Type B pancreatic cell (in vitro differentiated cells): ENCODE data around the gene NPY. TPM values are rescaled to one million over a fixed set of nuclear protein-coding genes. Genes with fewer than 3 reads are reported as not detected.

Source experiments
- DNase-seq: peaks from one replicate; pipeline ENCODE4 v3.0.0; 2021; ENCODE audit warnings: mixed read lengths; ENCODE audit not compliant: unreplicated experiment; ENCODE audit errors: extremely low spot score
- H3K27ac Mint-ChIP-seq: 2 replicates; pipeline ENCODE4 v1.8.0; 2021; ENCODE audit warnings: mild to moderate bottlenecking, mixed read lengths
- H3K27me3 Mint-ChIP-seq: 2 replicates; pipeline ENCODE4 v1.8.0; 2021; ENCODE audit warnings: mixed read lengths
- H3K36me3 Mint-ChIP-seq: 2 replicates; pipeline ENCODE4 v1.8.0; 2021; ENCODE audit warnings: mixed read lengths
- H3K4me1 Mint-ChIP-seq: one replicate; pipeline ENCODE4 v1.8.0; 2021; ENCODE audit warnings: mixed read lengths; ENCODE audit not compliant: unreplicated experiment
- H3K4me3 Mint-ChIP-seq: 2 replicates; pipeline ENCODE4 v1.8.0; 2021; ENCODE audit warnings: mild to moderate bottlenecking, mixed read lengths
- H3K9me3 Mint-ChIP-seq: 2 replicates; pipeline ENCODE4 v1.8.0; 2021; ENCODE audit warnings: mixed read lengths
- total RNA-seq: library from RNA; stranded (reverse); gene quantifications from 2 replicates; pipeline ENCODE4 v1.2.1, GENCODE V29; 2021; ENCODE audit warnings: low replicate concordance
- TF ChIP-seq, protein P1 (sequence below): fragments of 200-600 bp; sonication (generic); conservative IDR thresholded peaks from 2 replicates; pipeline ENCODE4 v1.5.0; 2021; ENCODE audit warnings: antibody characterized with exemption, mild to moderate bottlenecking

The NPY gene
- total RNA-seq, 1 donor from 2014 or later, result 1.5 TPM

DNA sequence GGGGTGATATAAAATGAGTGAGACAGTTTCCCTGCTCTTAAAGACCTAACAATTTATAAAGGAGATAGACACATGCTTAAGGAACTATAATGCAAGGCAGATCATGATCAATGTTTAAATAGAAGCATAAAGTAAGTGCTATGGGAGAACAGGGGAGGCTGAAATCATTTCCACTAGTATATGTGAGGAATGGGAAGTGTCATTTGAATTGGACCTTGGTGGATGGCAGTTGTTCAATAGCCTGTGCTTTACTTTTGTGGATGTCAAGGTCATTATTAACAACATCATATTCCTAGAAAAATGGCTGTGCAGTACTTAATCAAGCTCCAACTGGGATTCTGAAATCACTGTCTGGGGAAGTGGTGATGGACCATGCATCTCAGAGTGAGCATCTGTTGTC lies 14.7 kb downstream of the NPY start:
- H3K27ac Mint-ChIP-seq, result no peak overlapping the region
- no peak overlapping the region for H3K4me3 Mint-ChIP-seq
- H3K4me1 Mint-ChIP-seq, result no peaks in the 10 kb centered on the region
- H3K9me3 Mint-ChIP-seq, result no peaks in the 10 kb centered on the region
- no peaks in the 10 kb centered on the region for H3K36me3 Mint-ChIP-seq
- DNase-seq, result no peak
- peaks cover 15% of the 10 kb centered on the region for H3K27me3 Mint-ChIP-seq
- TF ChIP-seq, protein P1, sequence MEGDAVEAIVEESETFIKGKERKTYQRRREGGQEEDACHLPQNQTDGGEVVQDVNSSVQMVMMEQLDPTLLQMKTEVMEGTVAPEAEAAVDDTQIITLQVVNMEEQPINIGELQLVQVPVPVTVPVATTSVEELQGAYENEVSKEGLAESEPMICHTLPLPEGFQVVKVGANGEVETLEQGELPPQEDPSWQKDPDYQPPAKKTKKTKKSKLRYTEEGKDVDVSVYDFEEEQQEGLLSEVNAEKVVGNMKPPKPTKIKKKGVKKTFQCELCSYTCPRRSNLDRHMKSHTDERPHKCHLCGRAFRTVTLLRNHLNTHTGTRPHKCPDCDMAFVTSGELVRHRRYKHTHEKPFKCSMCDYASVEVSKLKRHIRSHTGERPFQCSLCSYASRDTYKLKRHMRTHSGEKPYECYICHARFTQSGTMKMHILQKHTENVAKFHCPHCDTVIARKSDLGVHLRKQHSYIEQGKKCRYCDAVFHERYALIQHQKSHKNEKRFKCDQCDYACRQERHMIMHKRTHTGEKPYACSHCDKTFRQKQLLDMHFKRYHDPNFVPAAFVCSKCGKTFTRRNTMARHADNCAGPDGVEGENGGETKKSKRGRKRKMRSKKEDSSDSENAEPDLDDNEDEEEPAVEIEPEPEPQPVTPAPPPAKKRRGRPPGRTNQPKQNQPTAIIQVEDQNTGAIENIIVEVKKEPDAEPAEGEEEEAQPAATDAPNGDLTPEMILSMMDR, result no peak

- H3K4me1 Mint-ChIP-seq, result peaks cover 4% of the 10 kb centered on the region
- H3K9me3 Mint-ChIP-seq, result no peaks in the 10 kb centered on the region
- no peak for DNase-seq
- TF ChIP-seq, protein P1, result no peak
- H3K27ac Mint-ChIP-seq, result no peak overlapping the region
- no peaks in the 10 kb centered on the region for H3K36me3 Mint-ChIP-seq
- peaks cover 17% of the 10 kb centered on the region for H3K27me3 Mint-ChIP-seq
- H3K4me3 Mint-ChIP-seq, result no peak overlapping the region
These were observed 15.2 kb downstream of the NPY start for GRCh38 chr7:24299192-24299591.

- no peak overlapping the region for H3K27ac Mint-ChIP-seq
- peaks cover 6% of the 10 kb centered on the region for H3K4me1 Mint-ChIP-seq
- H3K27me3 Mint-ChIP-seq, result peaks cover 26% of the 10 kb centered on the region
- DNase-seq, result no peak
- TF ChIP-seq, protein P1, result no peak
- H3K9me3 Mint-ChIP-seq, result peaks cover 4% of the 10 kb centered on the region
- no peaks in the 10 kb centered on the region for H3K36me3 Mint-ChIP-seq
- no peak overlapping the region for H3K4me3 Mint-ChIP-seq
These were observed 17.7 kb downstream of the NPY start for GRCh38 chr7:24301703-24302102.

GRCh38 chr7:24304494-24305095 lies 20.6 kb downstream of the NPY start:
- Mint-ChIP-seq H3K4me3 (no peak overlapping the region), H3K27ac (no peak overlapping the region), H3K36me3 (no peaks in the 10 kb centered on the region), H3K4me1 (peaks cover 6% of the 10 kb centered on the region), H3K9me3 (peaks cover 4% of the 10 kb centered on the region), H3K27me3 (peaks cover 18% of the 10 kb centered on the region)
- DNase-seq, result no peak
- TF ChIP-seq, protein P1, result no peak

DNA sequence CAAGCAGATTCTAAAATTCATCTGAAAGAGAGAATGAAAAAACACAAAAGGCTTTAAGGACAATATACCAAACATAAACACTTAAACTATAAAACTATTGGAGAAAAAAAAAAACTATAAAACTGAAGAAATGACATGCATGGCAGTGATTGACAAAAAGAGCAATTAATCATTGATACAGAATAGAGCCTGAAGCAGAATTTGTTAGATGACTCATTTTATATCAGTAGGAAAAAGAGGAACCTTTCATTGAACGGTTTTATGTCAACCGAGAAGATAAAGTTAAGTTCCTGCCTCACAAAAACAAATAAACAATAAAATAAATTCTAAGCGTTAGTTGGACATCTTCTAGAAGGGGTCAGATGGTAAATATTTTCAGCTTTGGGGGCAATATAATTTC lies 23.3 kb downstream of the NPY start:
- H3K9me3 Mint-ChIP-seq, result peaks cover 4% of the 10 kb centered on the region
- H3K36me3 Mint-ChIP-seq, result no peaks in the 10 kb centered on the region
- no peak overlapping the region for H3K4me3 Mint-ChIP-seq
- DNase-seq, result no peak
- peaks cover 19% of the 10 kb centered on the region for H3K27me3 Mint-ChIP-seq
- H3K4me1 Mint-ChIP-seq, result peaks cover 6% of the 10 kb centered on the region
- H3K27ac Mint-ChIP-seq, result no peak overlapping the region
- TF ChIP-seq, protein P1, result no peak

- Mint-ChIP-seq H3K27me3 (peaks cover 10% of the 10 kb centered on the region), H3K27ac (no peak overlapping the region), H3K4me3 (no peak overlapping the region), H3K4me1 (no peaks in the 10 kb centered on the region), H3K9me3 (no peaks in the 10 kb centered on the region), H3K36me3 (no peaks in the 10 kb centered on the region)
- no peak for DNase-seq
- TF ChIP-seq, protein P1, result no peak
These were observed 28.6 kb downstream of the NPY start for GRCh38 chr7:24312588-24312987.
